Tibial artery (tissue), 4 donors: ENCODE measurements around the gene ABCB8.
A peak's percentile ranks its signal among the peaks of the same experiment; 100 is the strongest.

Source experiments
- DNase-seq, 2 donors: peaks; one replicate each; pipeline ENCODE4 v3.0.0-alpha.2; 2019
- H3K27ac ChIP-seq, 2 donors: fragments of 200-600 bp; sonication (generic) in 1 of 2; 1 replicate in 1 of 2; 2 replicates in 1 of 2; pipeline ENCODE4 v1.5.1; 2018 to 2019; ENCODE audit warnings: mild to moderate bottlenecking in 1 of 2
- H3K27me3 ChIP-seq, 2 donors: fragments of 200-600 bp; sonication (generic) in 1 of 2; one replicate each; pipeline versions ENCODE4 v1.5.1 to v1.6.0; 2016 to 2019
- H3K36me3 ChIP-seq, 3 donors: fragments of 200-600 bp; sonication (generic) in 2 of 3; one replicate each; pipeline ENCODE4 v1.5.1; 2016 to 2019; ENCODE audit warnings: mild to moderate bottlenecking in 2 of 3
- H3K4me1 ChIP-seq, 4 donors: fragments of 200-600 bp; sonication (generic) in 2 of 4; 1 replicate in 3 of 4; 2 replicates in 1 of 4; pipeline ENCODE4 v1.5.1; 2016 to 2019
- H3K4me3 ChIP-seq, 2 donors: fragments of 200-600 bp; sonication (generic) in 1 of 2; 1 replicate in 1 of 2; 2 replicates in 1 of 2; pipeline ENCODE4 v1.5.1; 2018 to 2019; ENCODE audit warnings: mild to moderate bottlenecking in 2 of 2
- H3K9me3 ChIP-seq, 3 donors: fragments of 200-600 bp; sonication (generic) in 1 of 3; one replicate each; pipeline ENCODE4 v1.5.1; 2016 to 2019
- intact Hi-C: fragments of 100-400 bp; cut with DNase I; formaldehyde crosslinking; loops from one replicate; pipeline ENCODE4 v1.15.0; 2023; ENCODE audit warnings: low total_unique reads
- TF ChIP-seq, protein P1 (sequence below), 2 experiments: fragments of 200-600 bp in 1 of 2; fragments of 450-650 bp in 1 of 2; IDR thresholded peaks; one replicate each; pipeline ENCODE4 v1.5.1; 2017 to 2019; ENCODE audit warnings: antibody characterized with exemption in 2 of 2, mild to moderate bottlenecking in 1 of 2, moderate library complexity in 1 of 2

ABCB8 gene

DNA sequence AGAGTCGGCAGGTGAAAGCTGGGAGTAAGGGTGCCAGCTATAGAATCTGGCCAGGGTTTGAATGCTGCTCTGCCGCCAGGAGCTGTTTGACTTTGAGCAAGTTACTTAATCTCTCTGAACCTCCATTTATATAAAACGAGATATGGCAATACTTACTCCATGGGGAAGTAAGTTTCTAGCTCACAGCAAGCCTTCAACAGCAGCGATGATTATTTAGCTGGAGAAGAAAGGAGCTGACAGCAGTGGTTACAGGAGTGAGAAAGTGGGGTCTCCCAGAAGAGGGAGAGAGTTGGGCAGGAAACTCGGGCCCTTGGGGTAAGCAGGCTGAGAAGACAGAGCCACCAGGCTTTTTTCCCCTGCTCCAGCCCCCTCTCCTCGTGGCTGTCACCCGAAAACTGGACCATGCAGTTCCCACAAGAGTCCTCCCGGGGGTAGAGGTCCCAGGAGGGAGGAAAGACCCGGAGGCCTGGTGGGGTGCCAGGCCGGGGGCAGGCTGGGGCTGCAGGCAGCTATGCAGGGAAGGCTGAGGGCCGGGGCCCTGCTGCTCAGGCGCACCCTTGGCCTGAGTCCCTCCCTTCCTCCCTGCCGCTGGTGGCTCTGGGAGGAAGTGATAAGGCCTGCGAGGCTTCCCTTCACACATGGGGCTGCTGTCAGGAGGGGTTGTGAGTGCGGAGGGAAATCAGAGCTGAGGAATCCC is 34.0 kb upstream of the ABCB8 start:
- TF ChIP-seq, protein P1, sequence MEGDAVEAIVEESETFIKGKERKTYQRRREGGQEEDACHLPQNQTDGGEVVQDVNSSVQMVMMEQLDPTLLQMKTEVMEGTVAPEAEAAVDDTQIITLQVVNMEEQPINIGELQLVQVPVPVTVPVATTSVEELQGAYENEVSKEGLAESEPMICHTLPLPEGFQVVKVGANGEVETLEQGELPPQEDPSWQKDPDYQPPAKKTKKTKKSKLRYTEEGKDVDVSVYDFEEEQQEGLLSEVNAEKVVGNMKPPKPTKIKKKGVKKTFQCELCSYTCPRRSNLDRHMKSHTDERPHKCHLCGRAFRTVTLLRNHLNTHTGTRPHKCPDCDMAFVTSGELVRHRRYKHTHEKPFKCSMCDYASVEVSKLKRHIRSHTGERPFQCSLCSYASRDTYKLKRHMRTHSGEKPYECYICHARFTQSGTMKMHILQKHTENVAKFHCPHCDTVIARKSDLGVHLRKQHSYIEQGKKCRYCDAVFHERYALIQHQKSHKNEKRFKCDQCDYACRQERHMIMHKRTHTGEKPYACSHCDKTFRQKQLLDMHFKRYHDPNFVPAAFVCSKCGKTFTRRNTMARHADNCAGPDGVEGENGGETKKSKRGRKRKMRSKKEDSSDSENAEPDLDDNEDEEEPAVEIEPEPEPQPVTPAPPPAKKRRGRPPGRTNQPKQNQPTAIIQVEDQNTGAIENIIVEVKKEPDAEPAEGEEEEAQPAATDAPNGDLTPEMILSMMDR (IDR thresholded peaks at IDR 0.05) = no peak
- Histone ChIP-seq H3K27ac (no peak overlapping the region), H3K4me3 (peak overlapping the region; percentile 16 to 29), H3K9me3 (peaks cover 0 to 18% (median 14%) of the 10 kb centered on the region in 3 donors), H3K27me3 (peaks cover 0 to 57% of the 10 kb centered on the region in 2 donors), H3K36me3 (no peaks in the 10 kb centered on the region), H3K4me1 (no peaks in the 10 kb centered on the region)
- no peak for DNase-seq
- intact Hi-C loops = no loop called here

DNA sequence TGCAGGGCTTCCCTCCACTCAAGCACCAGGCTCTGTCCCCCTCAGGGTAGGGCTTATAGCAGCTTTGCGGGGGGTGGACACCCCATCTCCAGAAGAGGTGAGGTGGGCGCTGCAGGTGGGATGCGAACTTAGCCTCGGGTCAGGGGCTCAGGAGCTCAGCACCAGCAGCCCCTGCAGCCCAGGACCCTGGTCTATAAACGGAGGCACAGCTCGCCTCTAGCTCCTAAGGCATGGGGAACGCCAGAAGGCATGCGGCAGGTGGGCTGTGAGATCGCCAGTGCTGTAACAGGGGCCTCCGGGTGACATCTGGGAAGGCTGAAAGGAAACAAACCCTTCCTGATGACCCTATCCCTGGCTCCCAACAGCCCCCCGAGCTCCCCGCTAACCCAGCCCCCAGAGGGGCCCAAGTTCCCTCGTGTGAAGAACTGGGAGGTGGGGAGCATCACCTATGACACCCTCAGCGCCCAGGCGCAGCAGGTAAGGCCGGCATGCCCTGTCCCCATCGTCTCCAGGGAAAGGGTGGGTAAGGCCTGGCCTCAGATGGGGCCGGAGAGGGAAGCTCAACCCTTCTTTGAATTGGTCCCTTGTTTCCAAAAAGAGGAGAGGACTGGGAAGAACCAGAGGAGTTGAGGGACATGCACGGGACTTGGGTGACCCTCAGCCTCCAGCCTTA is 33.3 kb upstream of the ABCB8 start:
- H3K9me3 ChIP-seq = peaks cover 0 to 15% (median 13%) of the 10 kb centered on the region in 3 donors
- peak overlapping the region; percentile 16 to 29 for H3K4me3 ChIP-seq
- TF ChIP-seq, protein P1 (IDR thresholded peaks at IDR 0.05) = no peak
- intact Hi-C loops = no loop called here
- H3K27ac ChIP-seq = no peak overlapping the region
- DNase-seq = no peak
- H3K36me3 ChIP-seq = no peaks in the 10 kb centered on the region
- no peaks in the 10 kb centered on the region for H3K4me1 ChIP-seq
- peaks cover 0 to 58% of the 10 kb centered on the region in 2 donors for H3K27me3 ChIP-seq

DNA sequence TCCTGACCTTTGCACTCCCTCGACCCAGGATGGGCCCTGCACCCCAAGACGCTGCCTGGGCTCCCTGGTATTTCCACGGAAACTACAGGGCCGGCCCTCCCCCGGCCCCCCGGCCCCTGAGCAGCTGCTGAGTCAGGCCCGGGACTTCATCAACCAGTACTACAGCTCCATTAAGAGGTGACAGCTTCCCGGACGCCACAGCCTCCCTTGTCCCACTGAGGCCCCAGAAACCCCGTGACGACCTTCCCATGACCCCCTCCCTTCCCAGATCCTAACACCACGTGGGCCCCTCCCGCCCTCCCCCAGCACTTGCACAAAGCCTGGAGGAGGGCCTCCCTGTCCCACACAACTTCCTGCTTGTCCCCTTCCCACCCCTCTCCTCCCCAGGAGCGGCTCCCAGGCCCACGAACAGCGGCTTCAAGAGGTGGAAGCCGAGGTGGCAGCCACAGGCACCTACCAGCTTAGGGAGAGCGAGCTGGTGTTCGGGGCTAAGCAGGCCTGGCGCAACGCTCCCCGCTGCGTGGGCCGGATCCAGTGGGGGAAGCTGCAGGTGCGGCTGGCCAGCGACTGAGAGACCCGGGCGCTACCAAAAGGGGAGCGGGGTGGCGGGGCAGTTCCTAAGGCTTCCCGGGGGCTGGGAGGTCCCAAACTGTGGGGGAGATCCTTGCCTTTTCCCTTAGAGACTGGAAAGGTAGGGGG is 31.7 kb upstream of the ABCB8 start:
- no peak for DNase-seq
- Histone ChIP-seq H3K36me3 (no peaks in the 10 kb centered on the region), H3K9me3 (no peaks in the 10 kb centered on the region), H3K4me1 (no peaks in the 10 kb centered on the region), H3K27ac (no peak overlapping the region), H3K27me3 (peaks cover 0 to 67% of the 10 kb centered on the region in 2 donors), H3K4me3 (no peak overlapping the region)
- TF ChIP-seq, protein P1 (IDR thresholded peaks at IDR 0.05) = no peak
- intact Hi-C loops = no loop called here

DNA sequence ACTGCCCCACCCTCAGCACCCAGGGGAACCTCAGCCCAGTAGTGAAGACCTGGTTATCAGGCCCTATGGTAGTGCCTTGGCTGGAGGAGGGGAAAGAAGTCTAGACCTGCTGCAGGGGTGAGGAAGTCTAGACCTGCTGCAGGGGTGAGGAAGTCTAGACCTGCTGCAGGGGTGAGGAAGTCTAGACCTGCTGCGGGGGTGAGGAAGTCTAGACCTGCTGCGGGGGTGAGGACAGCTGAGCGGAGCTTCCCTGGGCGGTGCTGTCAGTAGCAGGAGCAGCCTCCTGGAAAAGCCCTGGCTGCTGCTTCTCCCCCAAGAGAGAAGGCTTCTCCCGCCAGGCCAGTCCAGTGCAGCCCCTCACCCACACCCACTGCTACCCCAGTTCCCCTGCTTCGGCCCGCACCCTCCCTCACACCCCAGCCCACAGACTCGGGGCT is 31.2 kb upstream of the ABCB8 start:
- H3K4me1 ChIP-seq = no peaks in the 10 kb centered on the region
- DNase-seq = no peak
- H3K4me3 ChIP-seq = no peak overlapping the region
- H3K27ac ChIP-seq = no peak overlapping the region
- H3K9me3 ChIP-seq = no peaks in the 10 kb centered on the region
- TF ChIP-seq, protein P1 (IDR thresholded peaks at IDR 0.05) = no peak
- peaks cover 0 to 72% of the 10 kb centered on the region in 2 donors for H3K27me3 ChIP-seq
- intact Hi-C loops = no loop called here
- H3K36me3 ChIP-seq = no peaks in the 10 kb centered on the region

DNA sequence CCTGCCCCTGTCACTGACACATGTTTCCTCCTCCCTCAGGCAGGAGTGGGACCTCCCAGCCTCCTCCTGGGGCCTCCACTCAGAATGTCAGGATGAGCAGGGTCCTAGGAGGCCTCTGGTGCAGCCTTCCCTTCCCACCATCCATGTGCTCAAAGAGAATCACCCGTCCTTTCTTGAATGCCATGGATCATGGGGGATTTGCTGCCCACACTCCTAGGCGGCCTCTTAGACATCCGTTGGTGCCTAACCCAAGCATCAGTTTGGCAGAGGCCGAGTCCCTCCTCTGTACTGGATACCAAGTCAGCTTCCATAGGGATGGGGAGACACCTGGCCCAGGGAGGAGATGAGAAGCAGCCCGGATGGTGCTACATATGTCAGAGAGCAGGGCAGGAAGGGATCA is 30.4 kb upstream of the ABCB8 start:
- Histone ChIP-seq H3K9me3 (no peaks in the 10 kb centered on the region), H3K27me3 (peaks cover 0 to 72% of the 10 kb centered on the region in 2 donors), H3K4me3 (no peak overlapping the region), H3K4me1 (no peaks in the 10 kb centered on the region), H3K36me3 (no peaks in the 10 kb centered on the region), H3K27ac (no peak overlapping the region)
- TF ChIP-seq, protein P1 (IDR thresholded peaks at IDR 0.05) = no peak
- intact Hi-C loops = no loop called here
- no peak for DNase-seq
